ENCODE measurements around the gene PPFIA4.
A peak's percentile ranks its signal among the peaks of the same experiment; 100 is the strongest.
"Not testable (repeated sequence)": the region's sequence is repeated elsewhere in the genome, so short reads cannot be mapped to it uniquely, and the experiment has no call there.

Gene PPFIA4

DNA sequence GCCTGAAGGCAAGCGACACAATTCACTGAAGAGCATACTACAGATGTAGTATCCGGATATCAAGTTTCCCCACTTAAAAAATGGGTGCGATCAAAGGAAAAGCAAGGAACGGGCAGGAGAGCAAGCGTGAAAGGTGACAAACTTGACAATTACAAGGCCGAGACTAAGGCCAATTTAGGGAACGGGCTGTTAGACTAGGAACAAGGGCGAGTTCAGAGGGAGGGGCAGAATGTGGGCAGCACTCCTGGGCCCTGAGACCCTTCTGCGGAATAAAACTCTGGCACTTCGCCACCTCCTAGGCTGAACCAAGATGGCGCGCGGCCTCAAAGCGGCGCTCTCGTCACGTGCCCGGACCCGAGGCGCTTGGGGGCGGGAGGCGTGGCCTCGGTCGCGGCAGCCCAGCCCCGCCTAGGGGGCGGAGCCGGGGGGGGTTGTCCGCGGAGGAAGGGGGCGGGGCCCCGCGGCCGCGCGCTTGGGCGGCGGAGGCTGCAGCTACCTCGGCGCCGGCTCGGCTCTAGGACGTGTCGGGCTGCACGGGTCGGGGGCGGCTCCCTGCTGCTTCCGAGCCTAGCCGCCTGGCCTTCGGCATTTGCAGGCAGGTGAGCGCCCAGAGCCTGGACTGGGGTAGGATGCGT is at the start of gene PPFIA4:
Gene PPFIA4 (plus strand): TSS at position 461 of the 635 bp plus-strand sequence. CDS start 12,518 bp downstream, outside the sequence.
- DNase-seq = peak; percentile 96

DNA sequence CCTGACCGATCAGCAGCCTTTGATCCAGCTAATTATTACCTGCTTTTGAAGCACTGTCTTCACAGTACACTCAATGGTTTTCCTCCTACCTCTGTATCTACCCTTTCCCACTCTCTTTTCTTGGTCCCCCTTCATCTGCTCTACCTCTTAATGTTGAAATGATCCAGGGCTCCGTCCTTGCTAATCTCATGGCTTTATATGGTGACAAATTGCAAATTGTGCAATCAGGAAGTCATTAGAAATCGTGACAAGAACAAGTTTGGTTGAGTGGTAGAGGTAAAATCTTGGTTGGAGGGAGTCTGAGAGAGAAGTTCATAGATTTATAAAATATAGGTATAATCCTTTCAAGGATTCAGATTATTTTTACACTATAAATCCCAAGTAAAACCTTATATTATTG is 49.7 kb upstream of the PPFIA4 start:
- DNase-seq = no peak

DNA sequence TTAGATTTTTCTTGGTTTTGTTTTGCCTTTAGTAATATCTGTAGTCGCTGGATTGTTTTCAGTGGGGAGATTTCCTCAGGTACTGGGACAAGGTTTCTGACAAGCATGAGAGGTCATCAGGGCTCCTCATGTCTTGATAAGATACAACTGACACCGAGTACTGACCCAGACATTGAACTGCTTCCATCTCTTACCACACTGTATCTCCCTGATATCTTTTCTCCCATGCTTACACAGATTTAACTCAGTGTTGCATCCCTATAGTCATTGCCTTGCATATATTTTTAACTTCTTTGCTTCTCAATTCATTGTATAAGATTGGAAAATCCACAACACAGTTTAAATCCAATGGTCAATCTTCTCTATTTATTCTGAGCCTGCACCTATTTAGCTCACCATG is 46.8 kb upstream of the PPFIA4 start:
- DNase-seq = no peak

DNA sequence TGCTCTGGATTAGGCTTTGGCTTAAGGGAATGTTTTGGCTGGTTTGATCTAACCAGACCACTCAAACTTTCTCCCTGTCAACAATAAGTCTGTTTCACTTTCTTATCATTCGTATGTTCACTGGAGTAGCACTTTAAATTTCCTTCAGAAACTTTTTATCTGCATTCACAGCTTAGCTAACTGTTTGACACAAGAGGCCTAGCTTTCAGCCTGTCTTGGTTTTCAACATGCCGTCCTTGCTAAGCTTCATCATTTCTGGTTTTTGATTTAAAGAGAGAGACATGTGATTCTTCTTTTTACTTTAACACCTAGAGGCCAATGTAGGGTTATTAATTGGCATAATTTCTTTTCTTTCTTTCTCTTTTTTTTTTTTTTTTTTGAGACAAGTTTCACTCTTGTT is 44.4 kb upstream of the PPFIA4 start:
- DNase-seq = no peak

DNA sequence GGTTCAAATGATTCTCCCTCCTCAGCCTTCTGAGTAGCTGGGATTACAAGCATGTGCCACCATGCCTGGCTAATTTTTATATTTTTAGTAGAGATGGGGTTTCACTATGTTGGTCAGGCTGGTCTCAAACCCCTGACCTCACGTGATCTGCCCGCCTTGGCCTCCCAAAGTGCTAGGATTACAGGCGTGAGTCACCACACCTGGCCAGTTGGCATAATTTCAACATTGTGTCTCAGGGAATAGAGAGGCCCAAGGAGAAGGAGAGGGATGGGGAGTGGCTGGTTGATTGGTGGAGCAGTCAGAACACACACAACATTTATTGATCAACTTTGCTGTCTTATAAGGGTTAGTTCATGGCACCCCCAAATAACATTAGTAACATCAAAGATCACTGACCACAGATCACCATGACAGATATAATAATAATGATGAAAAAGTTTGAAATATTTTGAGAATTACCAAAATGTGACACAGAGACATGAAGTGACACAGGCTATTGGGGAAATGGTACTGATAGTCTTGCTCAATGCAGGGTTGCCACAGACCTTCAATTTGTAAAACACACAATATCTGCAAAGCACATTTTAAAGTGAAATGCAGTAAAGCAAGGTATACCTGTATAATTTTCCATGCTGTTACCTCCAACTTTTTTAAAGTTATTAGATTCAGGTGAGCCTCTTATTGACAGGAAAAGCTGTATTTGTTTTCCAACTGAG is 43.4 kb upstream of the PPFIA4 start:
- DNase-seq = no peak

DNA sequence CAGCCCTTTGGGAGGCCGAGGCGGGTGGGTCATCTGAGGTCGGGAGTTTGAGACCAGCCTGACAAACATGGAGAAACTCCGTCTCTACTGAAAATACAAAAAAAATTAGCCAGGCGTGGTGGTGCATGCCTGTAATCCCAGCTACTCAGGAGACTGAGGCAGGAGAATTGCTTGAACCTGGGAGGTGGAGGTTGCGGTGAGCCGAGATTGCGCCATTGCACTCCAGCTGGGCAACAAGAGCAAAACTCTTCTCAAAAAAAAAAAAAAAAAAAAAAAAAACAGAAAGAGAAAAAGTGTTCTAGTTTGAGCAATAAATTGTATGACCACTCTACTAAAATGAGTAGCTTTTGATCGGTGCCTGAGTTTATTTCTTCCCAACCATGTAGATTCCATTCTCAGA is 40.2 kb upstream of the PPFIA4 start:
- DNase-seq = not testable (repeated sequence)

DNA sequence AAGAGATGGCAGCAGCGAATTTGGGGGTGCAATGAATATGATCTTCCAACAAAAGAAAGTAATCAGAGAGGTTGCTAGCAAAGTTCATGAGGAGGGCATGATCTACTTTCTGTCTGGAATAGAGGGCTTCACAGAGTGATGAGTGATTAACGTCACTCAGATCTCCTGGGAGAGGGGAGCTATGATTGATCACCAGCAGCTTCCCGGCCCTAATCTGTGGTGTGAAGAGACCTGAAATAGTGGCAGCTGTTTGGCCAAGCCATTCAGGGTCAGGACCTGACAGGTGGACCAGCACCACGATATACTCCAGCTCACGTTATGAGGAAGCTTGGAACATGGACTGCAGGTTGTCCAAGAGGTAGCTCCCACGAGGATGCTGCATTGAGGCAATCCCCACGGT is 39.0 kb upstream of the PPFIA4 start:
- no peak for DNase-seq

DNA sequence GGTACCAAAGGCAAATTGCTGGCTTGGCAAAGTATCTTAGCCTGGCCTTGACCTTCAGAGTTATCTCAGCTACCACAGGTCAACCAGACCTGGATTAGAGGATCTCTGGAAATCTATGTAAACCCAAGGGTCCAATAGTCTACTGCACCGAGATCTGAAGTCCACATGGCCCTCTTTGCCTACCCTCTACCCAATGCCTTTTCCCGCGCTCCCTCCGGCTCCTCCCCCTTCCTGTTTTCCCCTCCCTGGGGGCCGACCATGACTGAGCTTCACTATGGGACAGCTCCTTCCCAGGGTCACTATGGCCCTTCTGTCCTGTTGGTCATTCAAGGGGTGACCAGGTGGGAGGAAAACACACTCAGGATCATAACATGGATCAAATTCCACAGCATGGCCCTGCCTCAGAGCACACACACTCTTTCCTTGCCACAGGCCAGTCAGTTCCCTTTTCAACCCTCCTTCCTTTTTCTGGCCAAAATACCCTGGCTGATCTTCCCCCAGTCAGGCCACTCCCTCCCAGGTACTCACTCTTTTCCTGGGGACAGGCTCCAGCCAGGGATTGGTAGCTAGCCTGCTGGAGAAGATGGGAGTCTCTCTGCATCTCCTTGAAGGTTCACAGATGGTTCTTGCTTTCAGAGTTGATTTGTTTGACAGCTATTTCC is 38.2 kb upstream of the PPFIA4 start:
- DNase-seq = no peak

DNA sequence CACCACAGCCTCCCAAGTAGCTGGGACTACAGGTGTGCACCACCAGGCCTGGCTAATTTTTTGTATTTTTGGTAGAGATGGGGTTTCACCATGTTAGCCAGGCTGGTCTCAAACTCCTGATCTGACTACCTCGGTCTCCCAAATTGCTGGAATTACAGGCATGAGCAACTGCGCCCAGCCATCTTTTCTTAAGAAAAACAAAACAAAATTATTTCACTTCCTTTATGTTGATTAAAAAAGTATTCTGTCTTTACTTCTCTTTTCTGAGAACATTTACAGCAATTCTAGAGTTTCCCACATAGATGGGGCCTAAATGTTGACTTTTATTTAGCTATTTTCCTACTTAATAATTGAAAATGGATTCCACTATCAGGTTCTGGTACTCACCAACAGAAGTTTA is 36.4 kb upstream of the PPFIA4 start:
- DNase-seq = no peak

DNA sequence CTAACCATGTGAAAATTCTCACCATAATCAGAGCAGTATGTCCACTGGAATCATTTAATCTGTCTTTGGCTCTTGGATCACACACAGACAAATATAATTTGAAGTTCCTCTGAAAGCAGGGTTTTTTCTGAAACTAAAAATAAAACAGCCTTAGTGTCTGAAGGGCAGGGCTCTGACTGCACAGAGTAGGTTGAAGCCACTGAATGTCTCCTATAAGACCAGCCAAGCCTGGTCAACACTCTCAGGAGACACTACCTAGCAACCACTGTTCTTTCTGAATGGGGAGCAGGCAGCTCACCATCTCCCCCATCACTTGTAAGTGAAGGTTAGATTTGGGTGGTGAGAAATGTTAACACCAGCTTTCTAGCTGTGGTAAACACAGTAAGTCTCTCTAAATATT is 35.2 kb upstream of the PPFIA4 start:
- no peak for DNase-seq

DNA sequence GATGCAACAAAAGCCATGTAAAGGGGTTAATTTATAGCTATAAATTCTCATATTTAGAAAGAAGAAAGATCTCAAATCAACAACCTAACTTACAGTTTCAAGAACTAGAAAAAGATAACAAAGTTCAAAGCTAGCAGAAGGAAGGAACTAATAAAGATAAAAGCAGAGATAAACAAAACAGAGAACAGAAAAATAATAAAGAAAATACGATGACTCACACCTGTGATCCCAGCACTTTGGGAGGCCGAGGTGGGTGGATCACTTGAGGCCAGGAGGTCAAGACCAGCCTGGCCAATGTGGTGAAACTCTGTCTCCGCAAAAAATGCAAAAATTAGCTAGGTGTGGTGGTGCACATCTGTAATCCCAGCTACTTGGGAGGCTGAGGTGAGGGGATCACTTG is 31.5 kb upstream of the PPFIA4 start:
- DNase-seq = no peak

DNA sequence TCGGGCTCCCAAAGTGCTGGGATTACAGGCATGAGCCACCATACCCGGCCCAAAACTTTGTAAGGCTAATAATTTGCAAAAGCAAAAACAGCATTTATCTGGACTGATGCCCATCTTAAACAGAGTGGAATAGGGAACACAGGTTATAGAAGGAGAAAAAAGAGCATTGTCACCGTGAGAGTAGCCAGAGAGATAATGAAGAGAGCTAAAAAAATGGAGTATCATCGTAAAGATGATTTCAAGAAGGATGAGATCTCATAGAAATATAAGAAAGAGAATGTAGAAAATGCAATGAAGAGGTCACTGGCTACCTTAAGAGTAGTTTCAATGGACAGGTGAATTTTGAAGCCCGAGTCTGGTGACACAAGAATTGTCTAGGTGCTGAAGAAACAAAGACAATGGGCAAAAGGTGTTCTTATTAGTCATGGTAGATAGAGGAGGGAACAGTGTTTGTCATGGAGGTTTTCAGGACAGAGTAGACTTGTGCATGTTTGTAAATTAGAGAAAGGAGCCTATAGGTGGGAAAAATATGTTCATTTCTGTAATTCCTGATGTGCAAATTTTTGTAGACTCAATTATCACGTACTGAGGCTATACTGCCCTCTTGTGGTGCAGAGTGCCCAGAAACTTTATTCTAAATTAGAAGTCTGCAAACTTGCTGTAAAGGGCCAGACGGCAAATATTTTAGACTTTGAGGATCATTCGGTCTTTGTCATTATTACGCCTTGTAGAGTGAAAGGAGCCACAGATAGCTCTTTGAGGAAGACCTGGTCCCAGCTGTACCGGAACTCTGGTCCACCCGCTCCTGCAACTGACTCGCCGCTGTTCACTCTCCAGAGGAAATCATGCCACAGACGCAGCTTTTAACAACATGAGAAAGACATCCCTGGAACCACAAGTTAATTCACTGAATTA is 27.2 kb upstream of the PPFIA4 start:
- peak; percentile 56 for DNase-seq

DNA sequence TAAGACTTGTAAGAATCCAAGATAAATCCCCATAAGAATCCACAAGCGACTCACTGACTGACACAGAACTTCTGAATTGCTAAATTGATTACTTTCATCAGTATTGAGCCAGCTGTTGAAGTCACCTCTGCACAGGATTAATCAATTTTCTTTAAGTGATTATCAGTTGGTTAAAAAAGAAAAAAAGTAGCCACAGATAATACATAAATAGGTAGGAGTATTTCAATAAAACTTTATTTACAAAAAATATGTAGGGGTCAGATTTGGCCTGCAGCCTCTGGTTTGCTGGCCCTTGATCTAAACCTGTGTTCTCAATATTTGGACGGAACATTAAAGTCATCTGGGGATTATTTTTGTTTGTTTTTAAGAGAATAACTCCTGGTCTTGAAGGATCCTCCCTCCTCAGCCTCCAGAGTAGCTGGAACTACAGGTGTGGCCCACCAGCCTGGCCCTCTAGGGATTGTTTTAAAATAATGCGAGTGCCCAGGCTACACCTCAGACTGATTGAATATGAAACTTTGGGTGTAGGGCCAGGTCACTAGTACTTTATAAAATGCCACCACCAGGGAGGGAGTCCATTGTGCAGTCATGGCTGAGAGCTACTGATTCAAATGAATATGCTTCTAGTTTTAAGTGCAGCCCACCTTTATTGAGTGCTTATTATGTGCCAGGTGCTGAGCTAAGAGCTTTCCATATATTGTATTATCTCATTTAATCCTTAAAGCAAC is 25.9 kb upstream of the PPFIA4 start:
- no peak for DNase-seq

DNA sequence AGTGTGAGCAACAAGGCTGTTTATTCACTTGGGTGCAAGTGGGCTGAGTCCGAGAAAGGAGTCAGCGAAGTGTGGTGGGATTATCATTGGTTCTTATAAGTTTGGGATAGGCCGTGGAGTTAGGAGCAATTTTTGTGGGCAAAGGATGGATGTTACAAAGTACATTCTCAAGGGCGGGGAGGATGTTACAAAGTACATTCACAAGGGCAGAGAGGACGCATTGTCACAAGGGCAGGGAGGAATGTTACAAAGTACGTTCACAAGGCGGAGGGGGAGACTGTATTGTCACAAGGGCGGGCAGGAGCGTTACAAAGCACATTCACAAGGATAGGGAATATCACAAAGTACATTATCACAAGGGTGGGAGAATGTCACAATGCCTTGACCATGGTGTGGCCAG is 24.3 kb upstream of the PPFIA4 start:
- DNase-seq = no peak

DNA sequence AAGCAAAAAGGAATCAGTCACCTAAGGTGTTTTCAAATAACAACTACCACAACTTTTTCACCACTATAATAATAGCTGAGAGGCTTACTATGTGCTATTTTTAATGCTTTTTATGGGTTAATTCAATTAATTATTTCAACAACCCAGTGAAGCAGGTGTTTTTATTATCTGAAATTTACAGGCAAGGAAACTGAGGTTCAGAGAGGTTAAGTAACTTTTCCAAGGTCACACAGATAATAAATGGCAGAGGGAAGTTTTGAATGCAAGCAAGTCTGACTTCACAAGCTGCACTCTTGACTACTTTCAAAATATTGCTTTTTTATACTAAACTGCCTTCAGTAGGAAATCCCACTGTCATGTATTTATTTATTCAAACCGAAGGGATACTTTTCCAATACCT is 23.3 kb upstream of the PPFIA4 start:
- no peak for DNase-seq

DNA sequence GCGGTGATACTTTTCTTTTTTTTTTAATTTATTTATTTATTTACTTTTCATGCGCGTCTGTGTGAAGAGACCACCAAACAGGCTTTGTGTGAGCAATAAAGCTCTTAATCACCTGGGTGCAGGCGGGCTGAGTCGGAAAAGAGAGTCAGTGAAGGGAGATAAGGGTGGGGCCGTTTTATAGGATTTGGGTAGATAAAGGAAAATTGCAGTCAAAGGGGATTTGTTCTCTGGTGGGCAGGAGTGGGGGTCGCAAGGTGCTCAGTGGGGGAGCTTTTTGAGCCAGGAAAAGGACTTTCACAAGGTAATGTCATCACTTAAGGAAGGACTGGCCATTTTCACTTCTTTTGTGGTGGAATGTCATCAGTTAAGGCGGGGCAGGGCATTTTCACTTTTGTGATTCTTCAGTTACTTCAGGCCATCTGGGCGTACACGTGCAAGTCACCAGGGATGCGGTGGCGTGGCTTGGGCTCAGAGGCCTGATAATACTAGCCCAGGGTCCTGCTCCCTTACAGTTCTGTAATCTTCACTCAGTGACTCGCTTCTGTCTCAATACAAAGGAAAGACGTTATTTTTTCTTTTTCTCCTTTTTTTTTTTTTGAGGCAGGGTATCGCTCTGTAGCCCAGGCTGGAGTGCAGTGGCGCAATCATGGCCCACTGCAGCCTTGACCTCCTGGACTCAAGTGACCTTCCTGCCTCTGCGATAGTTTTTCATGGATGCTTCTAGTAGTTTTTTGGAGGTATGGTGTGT is 20.7 kb upstream of the PPFIA4 start:
- not testable (repeated sequence) for DNase-seq

DNA sequence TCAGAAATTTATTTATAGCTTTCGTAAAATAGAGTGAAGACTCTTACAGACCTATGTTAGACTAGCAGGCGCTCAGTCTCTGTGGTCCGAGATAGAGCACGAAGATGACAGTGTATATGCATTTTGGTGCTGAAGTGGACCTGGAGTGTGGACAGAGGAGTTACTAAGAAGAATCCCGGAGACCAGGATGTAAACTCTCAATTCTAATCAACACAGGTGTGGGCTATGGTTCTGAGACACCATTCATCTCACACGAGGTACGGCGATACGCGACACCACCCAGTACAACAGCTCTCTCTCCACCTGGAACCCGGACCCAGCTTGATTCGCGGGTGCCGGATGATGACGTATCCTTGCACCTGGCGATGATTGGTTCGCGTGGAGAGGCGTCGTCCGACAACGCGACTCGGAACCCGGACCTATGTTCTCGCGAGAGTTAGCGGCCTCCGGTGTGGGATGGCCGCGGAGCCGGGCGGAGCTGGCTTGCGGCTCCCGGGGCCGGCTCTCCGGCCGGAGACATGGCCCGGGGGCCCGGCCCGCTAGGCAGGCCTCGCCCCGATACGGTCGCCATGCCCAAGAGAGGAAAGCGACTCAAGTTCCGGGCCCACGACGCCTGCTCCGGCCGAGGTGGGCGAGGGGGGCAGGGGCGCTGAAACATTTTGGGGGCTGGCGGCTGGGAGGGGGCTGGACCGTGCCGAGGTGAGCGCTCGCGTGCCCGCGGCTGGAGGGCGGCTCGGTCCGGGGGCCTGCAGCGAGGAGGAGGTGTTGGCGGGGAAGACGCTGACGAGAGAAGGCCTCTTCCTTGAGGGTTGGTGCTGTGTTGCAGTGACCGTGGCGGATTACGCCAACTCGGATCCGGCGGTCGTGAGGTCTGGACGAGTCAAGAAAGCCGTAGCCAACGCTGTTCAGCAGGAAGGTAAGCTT is 19.1 kb upstream of the PPFIA4 start, which contains the start of gene TMEM183A:
Gene TMEM183A (plus strand): TSS at position 427 of the 924 bp plus-strand sequence. CDS start 92 bp downstream, at position 519.
- DNase-seq = peak; percentile 96

DNA sequence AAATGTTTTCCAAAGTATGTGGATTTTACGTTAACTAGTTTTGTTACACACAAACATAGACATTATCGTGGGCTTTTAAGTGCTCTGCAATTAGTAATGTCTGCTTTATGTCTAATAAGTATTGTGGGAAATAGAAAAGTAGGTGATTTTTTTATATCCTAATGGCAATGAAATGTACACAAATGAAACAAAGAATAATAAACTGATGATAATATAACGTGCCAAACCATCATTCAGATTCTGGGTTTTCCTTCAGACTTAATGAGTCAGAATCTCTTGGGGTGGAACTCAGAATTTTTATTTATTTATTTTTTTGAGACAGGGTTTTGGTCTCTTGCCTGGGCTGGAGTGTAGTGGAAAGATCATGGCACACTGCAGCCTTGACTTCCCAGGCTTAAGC is 17.1 kb upstream of the PPFIA4 start:
- DNase-seq = no peak

DNA sequence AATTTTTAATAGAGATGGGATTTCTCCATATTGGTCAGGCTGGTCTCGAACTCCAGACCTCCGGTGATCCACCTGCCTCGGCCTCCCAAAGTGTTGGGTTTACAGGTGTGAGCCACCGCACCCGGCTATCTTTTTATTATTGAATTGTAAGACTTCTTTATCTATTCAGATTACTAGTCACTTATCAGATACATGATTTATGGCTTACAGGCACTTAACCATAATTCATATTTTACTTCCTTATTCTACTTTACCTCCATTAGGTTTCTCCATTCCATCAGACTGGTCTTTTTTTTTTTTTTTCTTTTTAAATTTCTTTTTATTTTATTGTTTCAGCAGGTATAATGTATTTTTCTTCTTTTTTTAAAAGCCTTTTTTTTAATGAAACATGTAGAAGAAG is 14.7 kb upstream of the PPFIA4 start:
- no peak for DNase-seq

DNA sequence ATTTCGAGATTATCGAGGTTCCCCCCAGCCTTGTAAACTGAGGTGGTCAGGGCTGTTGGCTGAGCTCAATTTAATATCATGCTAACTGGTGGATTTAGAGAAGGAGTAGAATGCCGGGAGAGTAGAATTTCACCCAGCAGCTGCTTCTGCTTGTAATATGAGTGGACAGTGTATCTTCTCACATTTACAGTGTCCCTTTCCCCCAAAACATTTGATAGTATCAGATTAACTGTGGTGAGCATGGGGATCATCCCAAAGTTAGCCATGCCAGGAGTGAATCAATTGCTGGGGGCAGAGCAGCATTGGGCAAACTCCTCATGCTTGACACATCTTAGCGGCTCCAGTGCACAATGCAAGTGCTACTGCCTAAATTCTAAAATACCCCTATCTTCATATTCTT is 9.2 kb upstream of the PPFIA4 start:
- no peak for DNase-seq

All from NCI-H2171 treated with DMSO at 0.1 percent for 48 hours (cell line).